ENCODE data around the gene ATP11A. TPM values are rescaled to one million over a fixed set of nuclear protein-coding genes. Genes with fewer than 3 reads are reported as not detected.

Gene ATP11A
- total RNA-seq, 2 experiments from 2014 or later, result 42.1 to 50.7 TPM

DNA sequence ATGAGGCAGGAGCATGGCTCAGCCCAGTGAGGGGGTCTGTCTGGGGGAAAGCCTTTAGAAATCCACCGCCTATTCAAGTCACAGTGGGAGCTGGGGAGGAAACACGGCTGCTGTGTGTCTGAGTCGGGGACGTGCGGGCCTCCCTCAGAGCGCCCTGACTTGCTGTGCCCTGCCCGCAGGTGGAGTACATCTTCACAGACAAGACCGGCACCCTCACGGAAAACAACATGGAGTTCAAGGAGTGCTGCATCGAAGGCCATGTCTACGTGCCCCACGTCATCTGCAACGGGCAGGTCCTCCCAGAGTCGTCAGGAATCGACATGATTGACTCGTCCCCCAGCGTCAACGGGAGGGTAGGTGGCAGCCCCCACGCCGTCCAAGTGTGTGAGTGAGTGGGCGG, 141.4 kb downstream of the ATP11A start:
- H3K9me3 Mint-ChIP-seq (ENCODE audit: low read depth), result no peaks in the 10 kb centered on the region
- ChIA-PET POLR2A (no interaction called here), CTCF (no interaction called here)
- H3K36me3 Mint-ChIP-seq (ENCODE audit: low read depth), result peaks cover 45% of the 10 kb centered on the region
- DNase-seq (no peak), ATAC-seq (no peak)
- H3K27me3 Mint-ChIP-seq, result no peaks in the 10 kb centered on the region
- H3K27ac Mint-ChIP-seq, result no peak overlapping the region
- H3K4me3 Mint-ChIP-seq, result no peak overlapping the region
- H3K4me1 Mint-ChIP-seq, result no peaks in the 10 kb centered on the region
- intact Hi-C loops (cut with DNase I, micrococcal nuclease), result no loop called here

- Mint-ChIP-seq H3K4me3 (no peak overlapping the region), H3K27me3 (no peaks in the 10 kb centered on the region), H3K36me3 (ENCODE audit: low read depth) (peaks cover 39% of the 10 kb centered on the region), H3K4me1 (no peaks in the 10 kb centered on the region), H3K9me3 (ENCODE audit: low read depth) (no peaks in the 10 kb centered on the region), H3K27ac (no peak overlapping the region)
- CTCF ChIA-PET, result no interaction called here
- intact Hi-C loops (cut with DNase I, micrococcal nuclease), result no loop called here
- DNase-seq (no peak), ATAC-seq (no peak)
- POLR2A ChIA-PET, result no interaction called here
Observed at GRCh38 chr13:112831801-112832200, 142.0 kb downstream of the ATP11A start.

DNA sequence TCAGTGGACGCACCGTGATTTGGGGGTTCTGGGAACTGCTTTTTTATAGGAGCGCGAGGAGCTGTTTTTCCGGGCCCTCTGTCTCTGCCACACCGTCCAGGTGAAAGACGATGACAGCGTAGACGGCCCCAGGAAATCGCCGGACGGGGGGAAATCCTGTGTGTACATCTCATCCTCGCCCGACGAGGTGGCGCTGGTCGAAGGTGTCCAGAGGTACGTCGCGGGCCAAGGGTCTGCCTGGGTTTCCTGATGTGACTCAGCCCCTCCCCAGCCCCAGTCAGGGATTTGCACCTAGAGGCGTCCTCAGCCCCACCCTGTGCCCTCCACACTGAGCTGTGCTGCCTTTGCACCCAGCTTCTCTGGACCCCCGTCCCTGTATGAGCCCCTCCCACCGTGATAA, 143.0 kb downstream of the ATP11A start:
- CTCF ChIA-PET, result no interaction called here
- peaks cover 42% of the 10 kb centered on the region for H3K36me3 Mint-ChIP-seq (ENCODE audit: low read depth)
- no peaks in the 10 kb centered on the region for H3K4me1 Mint-ChIP-seq
- POLR2A ChIA-PET, result no interaction called here
- DNase-seq, result no peak
- ATAC-seq, result no peak
- H3K9me3 Mint-ChIP-seq (ENCODE audit: low read depth), result no peaks in the 10 kb centered on the region
- intact Hi-C loops (cut with DNase I, micrococcal nuclease), result no loop called here
- no peaks in the 10 kb centered on the region for H3K27me3 Mint-ChIP-seq
- no peak overlapping the region for H3K27ac Mint-ChIP-seq
- H3K4me3 Mint-ChIP-seq, result no peak overlapping the region

DNA sequence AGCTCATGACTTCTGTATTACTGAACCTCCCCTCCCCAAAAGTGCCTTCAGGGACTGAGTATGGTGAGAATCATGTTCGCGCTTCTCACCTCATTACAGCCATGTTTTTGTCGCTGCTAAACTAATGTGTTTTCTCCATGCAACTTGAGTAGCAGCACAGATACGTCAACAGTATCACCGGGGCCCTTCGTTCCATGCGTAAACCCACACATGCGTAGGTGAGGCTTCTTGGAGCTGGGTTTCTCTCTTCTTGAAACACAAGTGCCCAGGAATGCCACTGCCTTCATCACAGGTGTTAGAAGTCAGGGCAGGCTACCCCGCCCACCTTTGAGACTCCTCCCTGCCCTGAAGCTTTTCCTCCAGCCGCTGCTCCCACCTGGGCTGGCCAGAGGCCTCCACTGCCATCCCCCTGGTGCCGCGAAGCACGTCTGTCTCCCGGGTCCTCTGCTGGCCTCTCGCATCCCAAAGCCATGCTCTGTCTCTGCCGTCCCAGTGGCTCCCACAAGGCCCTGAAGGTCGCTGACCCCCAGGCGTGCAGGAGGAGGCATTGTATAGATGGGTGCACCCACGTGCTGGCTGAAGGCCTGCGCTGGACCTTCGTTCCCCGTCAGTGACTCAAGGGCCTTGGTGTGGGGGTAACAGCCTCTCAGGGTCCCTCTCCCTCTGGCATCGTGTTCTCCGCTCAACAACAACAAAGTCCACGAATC, 143.9 kb downstream of the ATP11A start:
- H3K4me3 Mint-ChIP-seq, result no peak overlapping the region
- H3K9me3 Mint-ChIP-seq (ENCODE audit: low read depth), result no peaks in the 10 kb centered on the region
- H3K27me3 Mint-ChIP-seq, result no peaks in the 10 kb centered on the region
- no peak overlapping the region for H3K27ac Mint-ChIP-seq
- peaks cover 39% of the 10 kb centered on the region for H3K36me3 Mint-ChIP-seq (ENCODE audit: low read depth)
- ChIA-PET POLR2A (no interaction called here), CTCF (no interaction called here)
- ATAC-seq (no peak), DNase-seq (no peak)
- intact Hi-C loops (cut with DNase I, micrococcal nuclease), result no loop called here
- H3K4me1 Mint-ChIP-seq, result no peaks in the 10 kb centered on the region

- no peaks in the 10 kb centered on the region for H3K9me3 Mint-ChIP-seq (ENCODE audit: low read depth)
- H3K27ac Mint-ChIP-seq, result no peak overlapping the region
- peaks cover 42% of the 10 kb centered on the region for H3K36me3 Mint-ChIP-seq (ENCODE audit: low read depth)
- H3K27me3 Mint-ChIP-seq, result no peaks in the 10 kb centered on the region
- DNase-seq, result no peak
- ChIA-PET CTCF (no interaction called here), POLR2A (no interaction called here)
- H3K4me1 Mint-ChIP-seq, result no peaks in the 10 kb centered on the region
- no peak overlapping the region for H3K4me3 Mint-ChIP-seq
- intact Hi-C loops (cut with DNase I, micrococcal nuclease), result no loop called here
- ATAC-seq, result no peak
Observed at GRCh38 chr13:112835344-112835743, 145.5 kb downstream of the ATP11A start.

- no peak for DNase-seq
- no peak for ATAC-seq
- Mint-ChIP-seq H3K4me1 (no peaks in the 10 kb centered on the region), H3K27me3 (no peaks in the 10 kb centered on the region), H3K9me3 (ENCODE audit: low read depth) (no peaks in the 10 kb centered on the region), H3K27ac (no peak overlapping the region), H3K4me3 (no peak overlapping the region), H3K36me3 (ENCODE audit: low read depth) (peaks cover 39% of the 10 kb centered on the region)
- CTCF ChIA-PET, result no interaction called here
- POLR2A ChIA-PET, result no interaction called here
- intact Hi-C loops (cut with DNase I, micrococcal nuclease), result no loop called here
Observed at GRCh38 chr13:112835796-112836195, 146.0 kb downstream of the ATP11A start.

GRCh38 chr13:112836940-112837339, 147.1 kb downstream of the ATP11A start:
- no peak overlapping the region for H3K27ac Mint-ChIP-seq
- H3K4me1 Mint-ChIP-seq, result no peaks in the 10 kb centered on the region
- H3K36me3 Mint-ChIP-seq (ENCODE audit: low read depth), result peaks cover 30% of the 10 kb centered on the region
- H3K4me3 Mint-ChIP-seq, result no peak overlapping the region
- no peaks in the 10 kb centered on the region for H3K9me3 Mint-ChIP-seq (ENCODE audit: low read depth)
- ATAC-seq (no peak), DNase-seq (no peak)
- intact Hi-C loops (cut with DNase I, micrococcal nuclease), result no loop called here
- POLR2A ChIA-PET, result no interaction called here
- no peaks in the 10 kb centered on the region for H3K27me3 Mint-ChIP-seq
- CTCF ChIA-PET, result no interaction called here

DNA sequence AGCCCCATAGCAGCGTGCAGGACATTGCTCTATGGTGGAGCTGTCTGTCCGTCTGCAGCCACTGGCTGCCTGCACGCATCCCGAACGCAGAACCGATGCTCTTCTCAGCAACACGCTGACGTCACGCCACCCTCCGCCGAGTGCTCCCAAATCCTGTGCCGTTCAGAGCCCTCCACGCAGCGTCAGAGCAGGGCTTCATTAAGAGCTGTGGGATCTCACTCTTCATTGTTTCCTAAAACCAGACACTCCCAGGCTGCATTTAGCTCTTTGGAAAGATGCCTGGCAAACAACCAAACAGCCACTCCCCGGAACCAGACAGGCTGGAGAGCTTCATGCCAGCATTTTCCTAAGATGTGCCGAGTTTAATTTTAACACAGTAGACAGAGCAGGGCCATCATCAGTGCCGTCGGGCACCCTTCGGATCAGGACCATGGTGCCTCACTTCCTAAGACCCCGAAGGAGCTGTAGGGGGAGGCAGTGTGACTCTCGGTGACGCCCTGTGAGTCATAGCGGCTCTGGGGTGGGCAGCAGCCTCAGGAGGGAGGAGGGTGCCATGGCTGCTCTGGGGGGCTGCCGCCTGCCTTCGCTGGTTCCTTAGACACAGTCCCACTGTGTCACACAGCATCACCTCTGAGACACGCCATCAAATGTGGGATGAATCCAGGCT, 147.7 kb downstream of the ATP11A start:
- Mint-ChIP-seq H3K27me3 (no peaks in the 10 kb centered on the region), H3K4me1 (no peaks in the 10 kb centered on the region), H3K27ac (no peak overlapping the region), H3K4me3 (no peak overlapping the region), H3K9me3 (ENCODE audit: low read depth) (no peaks in the 10 kb centered on the region), H3K36me3 (ENCODE audit: low read depth) (peaks cover 31% of the 10 kb centered on the region)
- intact Hi-C loops (cut with DNase I, micrococcal nuclease), result no loop called here
- ATAC-seq (no peak), DNase-seq (no peak)
- POLR2A ChIA-PET, result interaction anchor here (0.7 kb wide), 1 partner anchor 105 kb away, joined by 3 read pairs; no protein-coding TSS in a partner anchor
- CTCF ChIA-PET, result no interaction called here

GRCh38 chr13:112838038-112838841, 148.4 kb downstream of the ATP11A start:
- intact Hi-C loops (cut with DNase I, micrococcal nuclease), result no loop called here
- Mint-ChIP-seq H3K27me3 (no peaks in the 10 kb centered on the region), H3K9me3 (ENCODE audit: low read depth) (no peaks in the 10 kb centered on the region), H3K36me3 (ENCODE audit: low read depth) (peaks cover 27% of the 10 kb centered on the region), H3K27ac (no peak overlapping the region), H3K4me3 (no peak overlapping the region), H3K4me1 (no peaks in the 10 kb centered on the region)
- CTCF ChIA-PET, result no interaction called here
- no peak for ATAC-seq
- DNase-seq, result no peak
- POLR2A ChIA-PET, result interaction anchor here (0.7 kb wide), 1 partner anchor 105 kb away, joined by 3 read pairs; no protein-coding TSS in a partner anchor

GRCh38 chr13:112838842-112839117, 148.9 kb downstream of the ATP11A start:
- Mint-ChIP-seq H3K36me3 (ENCODE audit: low read depth) (peaks cover 32% of the 10 kb centered on the region), H3K27me3 (no peaks in the 10 kb centered on the region), H3K9me3 (ENCODE audit: low read depth) (no peaks in the 10 kb centered on the region), H3K4me3 (no peak overlapping the region), H3K27ac (no peak overlapping the region), H3K4me1 (no peaks in the 10 kb centered on the region)
- ChIA-PET POLR2A (no interaction called here), CTCF (no interaction called here)
- DNase-seq, result no peak
- no peak for ATAC-seq
- intact Hi-C loops (cut with DNase I, micrococcal nuclease), result no loop called here

DNA sequence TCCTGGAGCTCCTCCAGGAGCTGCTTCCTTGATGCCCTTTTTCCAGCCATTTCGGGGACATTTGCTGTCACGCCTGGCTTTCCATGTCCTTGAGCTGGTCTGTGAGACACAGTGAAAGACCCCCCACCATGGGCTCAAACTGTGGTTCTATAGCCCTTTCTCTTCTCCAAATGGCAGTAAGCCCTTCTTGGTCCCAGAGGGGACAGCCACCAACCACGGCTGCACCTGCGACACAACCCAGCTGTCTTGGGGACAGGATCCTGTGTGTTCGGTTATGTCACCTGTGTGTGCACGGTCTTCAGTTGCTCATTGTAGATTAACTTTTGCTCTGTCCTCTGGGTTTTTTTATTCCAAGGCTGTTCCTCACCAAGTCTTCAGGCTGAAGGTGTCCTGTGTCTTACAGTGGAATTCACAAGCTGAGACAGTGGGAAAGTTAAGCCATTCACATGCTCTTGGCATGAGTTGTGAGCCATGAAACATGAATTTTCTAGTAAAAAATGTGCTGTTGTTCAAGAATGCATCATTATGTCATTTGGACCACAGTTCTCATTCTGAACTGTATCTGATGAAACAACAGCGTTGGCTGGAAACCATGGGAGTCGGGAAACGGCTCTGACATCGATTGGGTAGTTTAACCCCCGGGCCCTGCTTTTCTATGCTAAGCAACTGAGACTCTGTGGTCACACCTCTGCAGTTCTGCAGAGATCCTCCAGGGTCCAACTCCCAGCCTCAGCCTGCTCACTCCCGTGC, 149.7 kb downstream of the ATP11A start:
- Mint-ChIP-seq H3K27ac (no peak overlapping the region), H3K4me3 (no peak overlapping the region), H3K9me3 (ENCODE audit: low read depth) (no peaks in the 10 kb centered on the region), H3K27me3 (no peaks in the 10 kb centered on the region), H3K36me3 (ENCODE audit: low read depth) (peaks cover 32% of the 10 kb centered on the region), H3K4me1 (no peaks in the 10 kb centered on the region)
- POLR2A ChIA-PET, result no interaction called here
- DNase-seq (no peak), ATAC-seq (no peak)
- CTCF ChIA-PET, result no interaction called here
- intact Hi-C loops (cut with DNase I, micrococcal nuclease), result no loop called here

All from activated CD4-positive, alpha-beta T cell treated with anti-CD3 and anti-CD28 coated beads for 36 hours (primary cell).